NCI-H524 (cell line): ENCODE results near the gene NSUN6.

Experiments
- DNase-seq, 2 experiments: peaks; one replicate each; lab custom pipeline; 2025; lab: John Stamatoyannopoulos, UW

Gene NSUN6

DNA sequence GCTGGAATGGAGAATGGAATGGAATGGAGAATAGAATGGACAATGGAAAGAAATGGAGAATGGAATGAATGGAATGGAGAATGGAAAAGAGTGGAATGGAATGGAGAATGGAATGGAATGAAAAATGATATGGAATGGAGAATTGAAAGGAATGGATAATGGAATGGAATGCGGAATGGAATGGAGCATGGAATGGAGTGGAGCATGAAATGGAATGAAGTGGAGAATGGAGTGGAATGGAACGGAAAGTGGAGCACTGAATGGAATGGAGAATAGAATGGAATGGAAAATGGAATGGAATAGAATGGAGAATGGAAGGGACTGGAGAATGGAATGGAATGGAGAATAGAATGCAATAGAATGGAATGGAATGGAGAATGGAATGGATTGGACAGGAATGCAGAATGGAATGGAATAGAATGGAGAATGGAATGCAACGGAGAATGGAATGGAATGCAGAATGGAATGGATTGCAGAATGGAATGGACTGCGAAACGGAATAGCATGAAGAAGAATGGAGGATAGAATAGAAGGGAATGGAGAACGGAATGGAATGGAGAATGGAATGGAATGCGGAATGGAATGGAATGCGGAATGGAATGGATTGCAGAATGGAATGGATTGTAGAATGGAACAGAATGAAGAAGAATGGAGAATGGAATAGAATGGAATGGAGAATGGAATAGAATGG lies 89.4 kb downstream of the NSUN6 start:
- DNase-seq: no peak

DNA sequence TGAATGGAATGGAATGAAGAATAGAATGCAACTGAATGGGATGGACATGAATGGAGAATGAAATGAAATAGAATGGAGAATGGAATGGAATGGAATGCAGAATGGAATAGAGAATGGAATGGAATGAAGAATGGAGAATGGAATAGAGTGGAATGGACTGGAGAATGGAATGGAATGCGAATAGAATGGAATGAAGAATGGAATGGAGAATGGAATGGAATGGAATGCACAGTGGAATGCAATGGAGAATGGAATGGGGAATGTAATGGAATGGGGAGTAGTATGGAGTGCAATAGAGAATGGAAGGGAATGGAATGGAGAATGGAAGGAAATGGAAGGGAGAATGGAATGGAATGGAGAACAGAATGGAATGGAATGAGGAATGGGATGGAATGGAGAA lies 93.4 kb downstream of the NSUN6 start:
- no peak for DNase-seq

DNA sequence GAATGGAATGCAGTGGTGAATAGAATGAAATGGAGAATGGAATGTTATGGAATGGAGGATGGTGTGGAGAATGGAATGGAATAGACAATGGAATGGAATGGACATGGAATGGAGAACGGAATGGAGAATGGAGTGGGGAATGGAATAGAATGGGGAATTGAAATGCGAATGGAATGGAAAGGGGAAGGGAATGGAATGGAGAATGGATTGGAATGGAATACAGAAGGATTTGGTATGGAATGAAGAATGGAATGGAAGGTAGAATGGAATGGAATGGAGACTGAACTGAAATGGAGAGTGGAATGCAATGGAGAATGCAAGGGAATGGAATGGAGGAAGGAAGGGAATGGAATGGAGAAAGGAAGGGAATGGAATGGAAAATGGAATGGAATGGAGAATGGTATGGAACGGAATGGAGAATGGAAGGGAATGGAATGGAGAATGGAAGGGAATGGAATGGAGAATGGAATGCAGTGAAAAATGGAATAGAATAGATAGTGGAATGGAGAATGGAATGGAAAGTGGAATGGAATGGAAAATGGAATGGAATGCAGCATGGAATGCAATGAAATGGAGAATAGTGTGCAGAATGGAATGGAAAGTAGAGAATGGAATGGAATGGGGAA lies 94.8 kb downstream of the NSUN6 start:
- no peak for DNase-seq

DNA sequence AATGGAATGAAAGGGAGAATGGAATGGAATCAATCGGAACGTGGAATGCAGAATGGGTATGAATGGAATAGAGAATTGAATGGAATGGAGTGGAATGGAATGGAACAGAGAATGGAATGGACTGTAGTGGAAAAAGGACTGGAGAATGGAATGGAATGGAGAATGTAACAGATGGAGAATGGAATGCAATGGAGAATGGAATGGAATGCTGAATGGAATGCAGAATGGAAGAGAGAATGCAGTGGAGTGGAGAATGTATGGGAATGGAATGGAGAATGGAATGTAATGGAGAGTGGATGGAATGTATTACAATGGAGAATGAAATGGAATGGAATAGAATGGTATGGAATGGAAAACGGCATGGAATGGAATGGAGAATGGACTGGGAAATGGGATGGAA lies 96.9 kb downstream of the NSUN6 start:
- DNase-seq: no peak

DNA sequence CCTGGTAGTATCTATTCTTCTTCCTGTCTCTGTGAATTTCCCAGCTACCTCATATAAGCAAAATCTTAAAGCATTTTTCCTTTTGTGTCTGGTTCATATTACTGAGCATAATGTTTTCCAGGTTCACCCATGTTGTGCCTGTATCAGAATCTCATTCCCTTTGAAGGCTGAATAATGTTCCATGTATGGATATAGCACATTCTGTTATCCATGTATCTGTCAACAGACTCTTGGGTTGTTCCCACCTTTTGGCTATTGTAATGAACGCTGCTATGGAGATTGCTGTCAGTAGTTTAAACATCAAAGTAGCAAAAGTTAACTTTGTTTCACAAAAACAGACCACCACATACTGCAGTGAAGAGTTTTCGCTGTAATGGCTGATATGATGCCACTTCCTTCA lies 99.9 kb downstream of the NSUN6 start:
- DNase-seq: no peak

DNA sequence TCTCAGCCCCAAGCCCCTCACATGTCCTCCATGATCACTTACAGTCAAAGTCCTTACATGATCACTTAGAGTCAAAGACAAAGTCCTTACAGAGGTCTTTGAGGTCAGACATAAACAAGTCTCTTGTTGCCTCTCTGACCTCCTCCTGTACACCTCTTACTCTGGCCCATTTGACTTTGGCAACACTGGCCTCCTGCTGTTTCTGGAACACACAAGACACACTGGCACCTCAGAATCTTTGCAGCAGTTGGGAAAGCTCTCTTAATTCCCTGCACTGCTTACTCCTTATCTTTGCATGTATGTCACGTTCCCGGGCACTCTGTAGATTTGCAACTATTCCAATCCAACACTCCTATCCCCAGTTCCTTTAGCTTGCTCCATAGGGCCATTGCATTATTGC lies 102.3 kb downstream of the NSUN6 start:
- no peak for DNase-seq

DNA sequence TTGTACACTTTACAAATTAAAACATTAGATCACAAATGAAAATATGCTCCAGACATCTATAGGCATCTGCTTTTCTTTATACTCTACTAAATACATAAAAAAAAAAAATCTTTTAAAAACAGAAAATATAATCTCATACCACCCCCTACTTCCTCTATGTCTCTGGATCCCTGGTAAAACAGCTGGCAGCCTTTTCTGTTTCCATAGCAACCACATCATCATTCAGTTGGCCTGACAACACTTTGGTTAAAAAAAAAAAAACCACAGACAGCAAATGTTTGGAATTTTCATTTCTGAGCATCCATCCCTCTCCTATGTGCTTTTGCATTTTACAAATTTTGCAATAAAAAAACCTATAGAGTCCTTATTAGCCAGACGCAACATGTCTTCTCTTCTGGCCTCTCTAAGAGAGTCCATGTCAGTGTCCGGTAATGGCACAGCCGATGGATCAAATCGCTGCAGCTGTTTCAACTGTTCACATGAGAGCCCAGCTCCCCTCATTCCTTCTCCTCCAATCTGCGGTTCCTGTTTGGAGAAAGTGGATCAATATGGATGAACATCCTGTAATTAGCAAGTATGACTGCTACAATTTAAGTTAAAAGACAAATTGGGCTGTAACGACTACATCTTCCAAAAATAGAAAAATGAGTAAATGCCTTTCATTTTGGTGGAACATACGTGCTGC lies 105.6 kb downstream of the NSUN6 start:
- no peak for DNase-seq

DNA sequence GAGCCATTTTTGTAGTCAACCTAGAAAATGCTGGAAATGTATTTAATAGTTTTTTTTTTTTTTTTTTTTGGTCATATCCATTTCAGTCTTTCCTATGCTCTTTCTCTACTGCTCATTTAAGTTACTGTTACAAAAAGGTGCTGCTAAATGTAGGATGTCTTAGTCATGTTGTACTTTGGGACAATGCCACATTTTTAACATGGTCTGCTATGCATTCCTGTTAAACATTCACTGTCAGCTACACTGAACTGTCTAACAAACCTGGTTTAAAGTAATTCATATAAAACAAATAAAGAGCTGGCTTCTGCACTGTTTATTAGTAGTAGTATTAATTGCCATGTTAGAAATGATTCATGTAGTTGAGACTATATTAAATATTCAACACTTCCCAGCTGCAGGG lies 108.6 kb downstream of the NSUN6 start:
- no peak for DNase-seq

DNA sequence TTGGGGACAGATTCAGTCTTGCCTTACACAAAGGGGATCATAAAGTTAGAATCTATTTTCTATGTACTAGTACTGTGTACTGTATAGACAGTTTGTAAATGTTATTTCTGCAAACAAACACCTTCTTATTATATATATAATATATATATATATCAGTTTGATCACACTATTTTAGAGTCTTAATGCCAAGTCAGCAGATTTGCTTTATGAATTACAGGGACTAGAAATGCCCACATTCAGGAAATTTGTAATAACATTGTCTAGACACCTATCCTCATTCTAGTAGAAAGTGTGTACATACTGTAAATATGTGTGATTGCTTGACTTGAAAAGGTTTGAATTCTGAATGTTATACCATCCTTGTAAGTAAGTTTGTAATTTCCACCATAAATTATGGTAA lies 111.2 kb downstream of the NSUN6 start:
- no peak for DNase-seq

DNA sequence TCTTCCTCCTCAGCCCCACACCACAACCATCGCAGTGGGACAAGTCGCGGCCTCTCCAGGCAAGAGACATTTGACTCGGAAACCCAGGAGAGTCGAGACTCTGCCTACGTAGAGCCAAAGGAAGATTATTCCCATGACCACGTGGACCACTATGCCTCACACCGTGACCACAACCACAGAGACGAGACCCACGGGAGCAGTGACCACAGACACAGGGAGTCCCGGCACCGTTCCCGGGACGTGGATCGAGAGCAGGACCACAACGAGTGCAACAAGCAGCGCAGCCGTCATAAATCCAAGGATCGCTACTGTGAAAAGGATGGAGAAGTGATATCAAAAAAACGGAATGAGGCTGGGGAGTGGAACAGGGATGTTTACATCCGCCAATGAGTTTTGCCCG lies 112.1 kb downstream of the NSUN6 start:
- no peak for DNase-seq

DNA sequence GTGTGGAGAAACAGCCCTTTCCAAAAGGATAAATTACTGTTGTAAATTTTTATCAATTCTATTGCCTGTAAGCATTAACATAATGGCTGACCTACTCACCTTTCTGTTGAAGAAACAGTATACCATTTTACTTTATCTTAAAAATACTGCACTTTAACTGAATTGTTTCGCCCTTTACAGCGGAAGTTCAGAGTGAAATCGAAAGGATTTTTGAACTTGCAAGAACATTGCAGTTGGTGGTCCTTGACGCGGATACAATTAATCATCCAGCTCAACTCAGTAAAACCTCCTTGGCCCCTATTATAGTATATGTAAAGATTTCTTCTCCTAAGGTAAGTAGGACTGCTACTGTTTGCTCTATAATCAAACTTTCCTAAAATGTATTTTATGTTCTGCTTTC lies 117.5 kb downstream of the NSUN6 start:
- no peak for DNase-seq

DNA sequence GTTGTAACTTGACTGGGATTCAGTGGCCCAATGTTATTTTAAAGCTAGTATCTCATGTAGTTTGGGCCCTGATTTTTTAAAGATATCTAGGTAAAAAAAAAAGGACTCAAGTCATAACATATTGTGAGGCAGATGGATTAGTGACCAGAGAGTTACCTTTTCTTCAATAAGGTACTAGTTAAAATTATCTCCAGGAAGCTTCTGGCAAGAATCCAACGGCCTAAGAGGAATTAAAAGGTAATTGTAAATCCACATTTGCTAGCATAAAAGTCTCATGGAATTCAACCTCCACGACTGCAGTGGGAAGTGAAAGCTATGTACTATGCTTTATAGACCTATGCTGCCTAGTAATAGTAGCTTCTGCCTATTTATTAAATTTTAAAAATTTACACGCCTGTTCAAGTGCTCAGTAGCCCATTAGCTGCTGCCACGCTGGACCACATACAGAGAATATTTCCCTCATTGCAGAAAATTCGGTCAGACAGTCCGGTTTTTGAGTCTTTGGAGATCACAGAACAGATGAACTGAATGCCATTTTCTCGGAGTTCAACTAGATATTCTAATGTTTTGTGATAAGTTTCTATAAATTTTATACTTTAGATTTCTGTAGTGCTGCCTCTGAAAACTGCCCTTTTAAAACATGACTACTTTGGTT lies 118.4 kb downstream of the NSUN6 start:
- DNase-seq: peak; percentile 14 to 40

DNA sequence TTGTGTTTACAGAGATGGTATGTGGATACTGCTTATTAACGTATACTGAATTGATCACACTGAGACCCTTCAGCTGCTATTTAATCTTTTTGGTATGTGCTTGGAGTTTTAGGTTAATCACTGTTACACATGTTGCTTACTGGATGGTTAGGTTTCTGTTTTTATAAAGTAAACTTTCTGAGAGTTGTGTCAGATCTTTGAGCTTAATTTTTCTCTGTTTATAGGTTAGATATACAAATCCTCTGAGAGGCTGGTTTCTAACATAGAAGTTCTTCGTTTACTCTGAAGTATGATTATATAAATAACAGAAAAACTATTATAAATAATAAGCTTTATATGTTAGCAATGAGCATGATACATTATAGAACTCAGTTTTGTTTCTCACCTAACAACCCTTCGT lies 123.1 kb downstream of the NSUN6 start:
- DNase-seq: no peak

DNA sequence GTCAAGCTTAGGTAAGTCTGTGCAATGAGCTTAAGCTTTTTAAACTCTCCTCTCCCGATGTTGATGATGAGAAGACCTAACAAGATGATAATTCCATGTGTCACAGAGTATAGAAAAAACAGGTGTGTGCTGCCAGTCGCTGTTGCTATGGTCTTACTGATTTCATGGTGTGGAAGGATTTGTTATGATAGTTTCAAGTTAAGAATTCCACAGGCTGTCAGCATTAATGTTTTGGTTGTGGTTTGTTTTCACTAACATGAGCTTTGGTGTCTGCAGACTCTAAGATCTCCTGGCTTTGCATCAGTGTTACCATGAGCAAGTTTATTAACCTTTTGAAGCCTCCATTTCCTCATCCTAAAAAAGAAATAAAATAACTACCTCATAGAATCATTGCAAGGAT lies 123.7 kb downstream of the NSUN6 start:
- no peak for DNase-seq

DNA sequence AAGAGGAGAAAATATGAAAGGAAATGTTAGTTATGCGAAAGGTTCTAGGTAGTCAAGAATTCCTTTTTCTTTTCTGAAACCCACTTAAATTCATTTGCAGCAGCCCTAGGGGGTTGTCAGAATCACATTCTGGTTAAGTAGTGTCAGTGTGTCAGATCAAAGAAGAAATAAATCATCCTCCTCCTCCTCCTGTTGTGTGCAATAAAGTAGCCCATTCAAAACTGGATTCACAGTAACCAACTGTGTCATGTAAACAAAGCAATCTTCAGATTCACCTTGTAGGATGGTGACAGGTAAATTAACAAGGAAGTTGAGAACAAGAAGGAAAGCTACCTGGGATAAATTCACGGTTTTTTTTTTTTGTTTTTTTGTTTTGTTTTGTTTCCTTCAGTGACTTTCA lies 127.5 kb downstream of the NSUN6 start:
- no peak for DNase-seq

DNA sequence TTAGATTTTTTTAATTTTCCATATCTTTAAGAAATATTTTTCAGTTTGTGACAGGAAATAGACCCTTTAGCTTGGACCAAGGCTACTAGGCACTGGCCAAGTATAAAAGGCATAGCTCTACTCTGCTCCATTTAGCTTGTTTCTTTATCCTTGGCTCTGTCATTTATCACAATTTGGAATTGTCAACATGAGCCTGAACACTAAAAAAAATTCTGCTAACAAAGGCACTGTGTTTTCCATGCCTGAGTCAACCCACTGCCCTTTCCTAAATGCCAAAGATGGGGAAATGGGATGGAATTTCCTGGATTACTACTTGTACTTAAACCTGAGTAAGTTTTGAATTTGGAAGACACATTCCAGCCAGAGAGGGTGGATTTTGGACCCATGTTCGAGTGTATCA lies 128.4 kb downstream of the NSUN6 start:
- DNase-seq: no peak

DNA sequence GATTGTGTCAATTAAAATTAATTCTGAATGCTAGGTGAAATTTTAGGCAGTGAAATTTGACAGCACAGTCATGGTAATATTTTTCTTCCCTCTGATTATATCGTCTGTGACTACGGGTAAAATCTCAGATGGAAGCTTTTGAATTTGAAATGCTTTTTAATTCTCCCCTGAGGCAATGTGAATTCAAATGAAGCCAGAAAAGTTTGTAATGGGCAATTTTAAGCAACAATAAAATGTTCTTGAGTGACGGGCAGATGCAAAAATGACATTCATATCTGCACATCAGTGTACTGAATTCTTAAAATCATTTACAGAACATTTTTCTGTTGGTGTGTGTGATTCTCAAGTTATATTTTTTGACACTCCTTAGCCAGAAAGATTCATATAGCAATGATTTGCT lies 134.5 kb downstream of the NSUN6 start:
- DNase-seq: no peak

DNA sequence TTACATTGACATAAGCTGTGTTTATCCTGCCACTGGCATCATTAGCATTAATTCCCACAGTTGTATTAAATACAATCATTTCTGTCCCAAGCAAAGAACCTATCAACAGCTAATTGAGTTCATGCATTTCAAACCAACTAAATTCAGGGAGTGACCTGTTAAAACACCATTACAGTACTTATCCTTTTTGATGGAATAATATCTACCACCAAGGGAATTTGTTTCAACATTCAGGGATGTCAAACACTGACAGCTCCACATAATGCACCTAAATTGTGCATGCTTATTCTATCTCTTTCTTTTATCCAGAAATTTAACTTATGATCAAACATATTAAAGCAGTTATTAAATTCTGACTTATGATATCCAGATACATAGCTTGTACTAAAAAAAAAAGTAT lies 136.8 kb downstream of the NSUN6 start:
- DNase-seq: no peak

DNA sequence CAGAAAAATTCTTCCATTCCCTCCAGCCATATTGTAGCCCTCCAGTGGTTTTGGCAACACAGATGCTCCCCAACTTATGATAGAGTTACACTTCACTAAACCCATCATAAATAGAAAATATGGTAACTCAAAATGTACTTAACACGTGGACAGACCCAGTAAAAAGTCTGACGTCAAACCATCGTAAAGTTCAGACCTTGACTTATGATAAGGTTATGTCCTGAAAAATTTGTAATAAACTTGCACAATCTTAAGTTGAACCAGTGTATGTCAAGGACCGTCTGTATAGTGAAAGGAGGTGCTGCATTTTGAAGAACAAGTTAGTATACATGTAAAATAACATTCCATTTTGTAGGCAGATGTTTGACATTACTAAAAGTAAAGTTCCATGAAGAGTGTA lies 142.8 kb downstream of the NSUN6 start:
- DNase-seq: no peak

DNA sequence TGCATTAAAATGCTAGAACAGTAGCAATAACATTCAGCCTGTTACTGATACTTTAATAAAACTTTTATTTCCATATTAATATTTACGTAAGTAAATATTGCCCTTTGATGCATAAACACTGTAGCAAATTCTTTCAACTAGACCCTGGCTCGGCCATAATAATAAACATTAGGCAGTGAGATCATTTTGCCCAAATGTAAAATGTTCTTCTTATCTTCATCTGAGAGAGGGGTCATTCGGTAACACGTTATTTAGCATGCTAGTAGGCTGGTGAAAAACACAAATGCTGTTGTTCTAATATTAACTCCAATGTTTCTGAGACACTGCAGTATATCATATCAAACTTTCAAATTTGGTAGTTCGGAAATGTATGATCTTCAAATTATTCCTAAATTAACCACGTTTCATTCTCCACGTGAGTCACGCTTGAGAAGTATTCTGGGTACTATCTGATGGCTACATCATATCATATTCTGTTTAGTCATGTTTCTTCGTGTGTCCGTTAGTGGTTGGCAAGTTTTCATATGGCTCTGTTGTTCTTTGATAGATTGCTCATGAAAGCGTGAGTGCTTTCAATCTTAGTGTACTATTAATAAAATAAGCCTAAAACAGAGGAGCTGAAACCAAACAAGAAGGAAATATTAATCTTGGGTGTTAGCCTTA lies 145.8 kb downstream of the NSUN6 start:
- no peak for DNase-seq

DNA sequence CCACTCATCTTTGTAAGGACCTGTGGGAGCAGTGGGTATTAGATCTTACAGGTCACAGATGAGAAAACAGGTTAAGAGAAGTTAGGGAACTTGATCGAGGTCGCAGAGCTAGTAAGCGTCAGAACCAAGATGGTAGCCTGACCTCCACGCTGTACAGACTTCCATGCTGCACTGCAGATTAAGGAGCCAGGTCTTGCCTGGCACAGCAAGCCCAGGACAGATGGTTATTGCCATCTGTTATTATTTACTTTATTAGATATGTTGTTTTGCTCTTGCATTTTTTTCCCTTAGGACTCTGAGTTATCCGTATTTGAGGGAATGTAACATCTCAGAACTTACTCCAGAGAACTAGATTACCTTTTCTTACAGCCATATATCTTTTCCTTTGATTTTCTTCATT lies 147.2 kb downstream of the NSUN6 start:
- no peak for DNase-seq

DNA sequence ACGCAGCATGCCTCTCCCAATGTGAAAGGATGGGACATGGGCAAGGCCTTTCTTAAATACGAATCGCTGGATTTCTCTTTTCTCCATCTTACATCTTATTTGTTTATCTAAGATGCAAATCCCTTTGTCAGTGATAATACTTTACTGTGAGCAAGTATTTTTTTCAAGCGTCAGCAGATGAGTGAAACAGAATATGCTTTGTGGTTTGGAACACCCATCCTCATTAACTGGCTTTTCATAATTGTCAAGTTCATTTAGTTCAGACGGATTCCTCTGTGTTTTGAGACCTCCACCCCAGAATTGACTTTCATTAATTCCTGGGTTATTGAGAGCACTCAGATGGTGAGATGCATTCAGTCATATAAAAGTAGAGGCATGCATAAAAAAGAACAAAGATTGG lies 149.8 kb downstream of the NSUN6 start:
- DNase-seq: no peak

DNA sequence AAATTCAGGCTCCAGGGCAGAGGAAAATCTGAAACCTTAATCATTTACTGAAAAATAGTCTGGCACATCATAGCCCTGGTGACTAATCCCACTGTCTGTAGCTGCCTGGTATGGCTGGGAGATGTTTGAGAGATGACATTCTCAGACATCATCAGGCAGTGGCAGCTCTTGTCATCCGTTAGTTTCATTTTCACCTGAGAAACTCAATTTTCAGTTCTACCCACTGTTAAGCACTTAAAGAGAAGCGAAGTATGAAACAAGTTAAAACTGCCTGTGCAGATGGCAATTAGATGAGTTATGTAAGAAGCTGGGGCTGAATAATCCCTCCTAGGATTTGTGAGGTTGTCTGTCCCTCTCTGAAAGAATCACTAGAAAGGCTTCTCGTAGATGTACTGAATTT lies 150.2 kb downstream of the NSUN6 start:
- peak; percentile 1 to 29 for DNase-seq
